Psoas muscle (tissue), 8 donors: ENCODE data around the gene CFAP141. TPM values are rescaled to one million over a fixed set of nuclear protein-coding genes. Genes with fewer than 3 reads are reported as not detected.

Source experiments
- ATAC-seq, 4 donors: fragments of 200-7000 bp; cut with Tn5 transposase; one replicate each; pipeline ENCODE4 v1.9.1; 2020; ENCODE audit warnings: moderate library complexity in 3 of 4, mild to moderate bottlenecking in 2 of 4
- DNase-seq, 2 donors: peaks; one replicate each; pipeline ENCODE4 v3.0.0-alpha.2; 2020
- H3K27ac ChIP-seq: fragments of 200-600 bp; one replicate; pipeline ENCODE4 v1.8.0; 2022
- H3K27me3 ChIP-seq, 3 donors: fragments of 200-600 bp in 1 of 3; one replicate each; pipeline versions ENCODE4 v1.6.1 to v1.8.0; 2013 to 2022; ENCODE audit warnings: low read length in 2 of 3, mild to moderate bottlenecking in 2 of 3, moderate library complexity in 1 of 3; ENCODE audit not compliant: insufficient read depth in 3 of 3
- H3K36me3 ChIP-seq, 2 donors: fragments of 200-600 bp in 1 of 2; one replicate each; pipeline versions ENCODE4 v1.6.1 to v1.8.0; 2013 to 2022; ENCODE audit warnings: low read depth in 1 of 2, mild to moderate bottlenecking in 1 of 2, moderate library complexity in 1 of 2; ENCODE audit not compliant: insufficient read depth in 1 of 2
- H3K4me1 ChIP-seq: fragments of 200-600 bp; one replicate; pipeline ENCODE4 v1.8.0; 2022
- H3K4me3 ChIP-seq: fragments of 200-600 bp; one replicate; pipeline ENCODE4 v1.8.0; 2022; ENCODE audit warnings: mild to moderate bottlenecking
- H3K9me3 ChIP-seq: fragments of 200-600 bp; one replicate; pipeline ENCODE4 v1.8.0; 2022
- CTCF ChIP-seq: fragments of 200-600 bp; IDR thresholded peaks from one replicate; pipeline ENCODE4 v1.8.0; 2022; ENCODE audit warnings: antibody characterized with exemption
- WGBS, 3 donors: extraction: QIAGEN DNeasy Blood & Tissue Kit; methylation state at CpG; one replicate each; pipeline versions ENCODE4 v1.1.6 to v1.1.7; 2013; 5-methylcytosine and 5-hydroxymethylcytosine counted together
- intact Hi-C, 2 donors: fragments of 100-400 bp; cut with DNase I; formaldehyde crosslinking; loops; one replicate each; pipeline versions ENCODE4 v1.11.0 to v1.14.2; 2022
- polyA plus RNA-seq, 3 donors: library from polyadenylated mRNA; stranded (reverse); fragments of 200-250 nt; gene quantifications; one replicate each; pipeline ENCODE4 v1.2.3, GENCODE V29; 2013
- total RNA-seq, 4 donors: library from RNA; stranded (reverse); fragmentation: NEBNext Ultra II Directional in 2 of 4; extraction: Animal tissue kit (Norgen Biotek cat#: 25700) in 2 of 4; gene quantifications; one replicate each; pipeline versions ENCODE4 v1.2.1 to v1.2.4, GENCODE V29; 2021 to 2023
- donor health status: healthy with polysubstance abuse.
- donor health status: DM: no; HTN: no; CAD: no; lungs with moderate emphysema.
- donor health status: Bipolar disorder and iron deficiency.
- donor health status: healthy.
- donor health status: DM: yes; HTN: yes; CAD: no.
- donor health status: DM: no; HTN: no; CAD: no.
- donor health status: DM: no; HTN: no; CAD: no.
- donor health status: DM: yes; HTN: yes; CAD: no.

The CFAP141 gene
- total and polyA plus RNA-seq, 7 donors, result not detected

GRCh38 chr1:154186177-154186576, 20.0 kb downstream of the CFAP141 start:
- WGBS, 3 donors, result 10 to 32% (median 13%) methylated on average over 1 of the region's 1 CpG
- intact Hi-C loops, result no loop called here
- H3K27me3 ChIP-seq, result no peaks in the 10 kb centered on the region
- peak overlapping the region; percentile 27 for H3K4me3 ChIP-seq
- ATAC-seq, result peak in 3 of 4 donors; percentile 6 to 23 (median 6)
- H3K9me3 ChIP-seq, result no peaks in the 10 kb centered on the region
- TF ChIP-seq CTCF, result peak; percentile 55
- H3K27ac ChIP-seq, result peak overlapping the region; percentile 89
- peak; percentile 49 to 69 for DNase-seq
- H3K36me3 ChIP-seq, result peaks cover 2 to 7% of the 10 kb centered on the region in 2 donors
- peaks cover 18% of the 10 kb centered on the region for H3K4me1 ChIP-seq

GRCh38 chr1:154183046-154183915, 22.9 kb downstream of the CFAP141 start:
- DNase-seq, result peak; percentile 95 to 97
- peak; percentile 61 to 88 (median 83) for ATAC-seq
- TF ChIP-seq CTCF, result no peak
- Histone ChIP-seq H3K4me1 (peaks cover 45% of the 10 kb centered on the region), H3K27me3 (no peaks in the 10 kb centered on the region), H3K27ac (peak overlapping the region; percentile 89), H3K36me3 (peaks cover 11 to 29% of the 10 kb centered on the region in 2 donors), H3K4me3 (peak overlapping the region; percentile 76), H3K9me3 (no peaks in the 10 kb centered on the region)
- intact Hi-C loops, result no loop called here
- 3 to 5% (median 5%) methylated on average over 39 to 41 of the region's 41 CpGs for WGBS, 3 donors

GRCh38 chr1:154182344-154183045, 23.6 kb downstream of the CFAP141 start:
- 1% methylated on average over 33 to 35 of the region's 35 CpGs for WGBS, 3 donors
- peak; percentile 3 for TF ChIP-seq CTCF

GRCh38 chr1:154181944-154182343, 24.2 kb downstream of the CFAP141 start:
- Histone ChIP-seq H3K27ac (peak overlapping the region; percentile 89), H3K4me3 (peak overlapping the region; percentile 76), H3K9me3 (no peaks in the 10 kb centered on the region), H3K27me3 (no peaks in the 10 kb centered on the region), H3K4me1 (peaks cover 59% of the 10 kb centered on the region), H3K36me3 (peaks cover 12 to 37% of the 10 kb centered on the region in 2 donors)
- DNase-seq, result no peak
- no peak for ATAC-seq
- TF ChIP-seq CTCF, result no peak
- 0 to 2% (median 2%) methylated on average over 6 of the region's 6 CpGs for WGBS, 3 donors
- intact Hi-C loops, result no loop called here

More at GRCh38 chr1:154182344-154183045, 23.6 kb downstream of the CFAP141 start:
- ATAC-seq, result peak; percentile 36 to 45 (median 41)
- Histone ChIP-seq H3K4me3 (peak overlapping the region; percentile 76), H3K27me3 (no peaks in the 10 kb centered on the region), H3K36me3 (peaks cover 11 to 37% of the 10 kb centered on the region in 2 donors), H3K4me1 (peaks cover 53% of the 10 kb centered on the region), H3K9me3 (no peaks in the 10 kb centered on the region), H3K27ac (peak overlapping the region; percentile 89)
- intact Hi-C loops, result no loop called here
- peak; percentile 74 to 81 for DNase-seq
